Suprapubic skin (tissue), 4 donors: Measurements from ENCODE around the gene DMRTC2.

Experiments used
- CTCF ChIP-seq, 2 donors: fragments of 200-600 bp in 1 of 2; fragments of 450-650 bp in 1 of 2; sonication (generic) in 1 of 2; IDR thresholded peaks; one replicate each; pipeline ENCODE4 v1.5.1; 2016 to 2019; ENCODE audit warnings: antibody characterized with exemption in 2 of 2, mild to moderate bottlenecking in 1 of 2, moderate library complexity in 1 of 2
- EP300 ChIP-seq: sonication (generic); formaldehyde crosslinking; IDR thresholded peaks from one replicate; pipeline ENCODE4 v1.6.1; 2017; ENCODE audit warnings: antibody characterized with exemption
- POLR2A ChIP-seq, 2 donors: fragments of 450-650 bp; IDR thresholded peaks; one replicate each; pipeline ENCODE4 v1.6.1; 2017; ENCODE audit warnings: antibody characterized with exemption in 2 of 2, mild to moderate bottlenecking in 2 of 2, moderate library complexity in 2 of 2
- POLR2AphosphoS5 ChIP-seq, 3 donors: sonication (generic); formaldehyde crosslinking; IDR thresholded peaks; one replicate each; pipeline ENCODE4 v1.6.1; 2017; ENCODE audit warnings: antibody characterized with exemption in 3 of 3

- TF ChIP-seq CTCF (IDR thresholded peaks at IDR 0.05): no peak
- no peak for TF ChIP-seq POLR2A (IDR thresholded peaks at IDR 0.05)
- TF ChIP-seq POLR2AphosphoS5 (IDR thresholded peaks at IDR 0.05): no peak
- TF ChIP-seq EP300: no peak
These were observed 3.8 kb downstream of the DMRTC2 start for GRCh38 chr19:41848666-41849065.
